Measurements from ENCODE around the gene SH2D1B. TPM values are rescaled to one million over a fixed set of nuclear protein-coding genes. Genes with fewer than 3 reads are reported as not detected.

Gene SH2D1B
- total and polyA plus RNA-seq, 9 of the 15 experiments (the other 6 are each of a cell fraction or from before 2014, with no cell fraction given) = 5.6 to 19.6 (median 9.7) TPM

DNA sequence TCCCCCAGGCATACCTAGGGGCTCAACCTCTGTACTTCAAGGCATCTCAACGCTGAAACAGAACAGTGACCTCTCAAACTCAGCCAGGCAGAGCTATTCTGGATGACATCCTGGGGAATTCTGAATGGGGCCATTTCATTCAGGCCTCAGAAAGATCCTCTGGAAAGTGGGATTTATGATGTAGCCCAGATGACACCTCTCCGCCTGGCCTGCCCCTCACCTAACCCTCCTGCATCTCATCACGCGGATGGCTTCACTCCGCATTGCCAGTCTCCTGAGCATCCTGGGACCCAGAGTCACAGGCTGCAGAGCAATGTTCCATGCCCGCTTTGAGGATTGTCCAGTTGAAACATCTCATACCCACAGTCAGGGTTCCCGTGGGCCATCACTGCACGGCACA is 36.5 kb downstream of the SH2D1B start (continued):
- TF ChIP-seq MITF (IDR thresholded peaks at IDR 0.05) (no peak), FOXK1 (CRISPR knock-in tag; IDR thresholded peaks at IDR 0.05; ENCODE audit: borderline replicate concordance) (no peak), MIER1 (IDR thresholded peaks at IDR 0.05; ENCODE audit: low read depth) (no peak), ZNF23 (CRISPR knock-in tag; IDR thresholded peaks at IDR 0.05) (no peak)

DNA sequence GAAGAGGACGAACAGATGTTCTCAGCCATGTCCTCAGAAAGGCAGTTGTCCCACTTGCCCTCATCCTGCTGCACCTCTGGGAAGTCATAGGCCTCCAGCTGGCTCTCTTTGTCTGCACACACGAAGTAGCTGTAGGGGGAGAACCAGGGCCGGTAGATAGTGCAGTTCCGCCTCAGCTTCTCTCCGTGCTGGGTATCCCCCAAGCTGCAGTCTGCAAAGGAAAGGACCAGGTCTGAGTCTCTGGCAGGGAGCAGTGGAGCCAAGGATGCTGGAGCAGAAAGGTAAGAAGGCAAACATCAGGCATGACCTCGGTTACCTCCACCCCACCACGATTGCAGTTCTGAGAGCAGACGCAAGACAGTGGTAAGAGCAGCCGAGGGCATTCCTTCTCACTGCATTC is 37.5 kb downstream of the SH2D1B start:
- no peaks in the 10 kb centered on the region for H3K36me3 ChIP-seq (ENCODE audit: control insufficient read depth, insufficient read depth, low read length)
- CTCF ChIA-PET (ENCODE audit: low intra/inter-chr PET ratio) = no interaction called here
- H3K27ac ChIP-seq (ENCODE audit: extremely low read depth, low read depth, low read length) = no peak overlapping the region
- no peaks in the 10 kb centered on the region for H4K20me1 ChIP-seq (replicated peaks; ENCODE audit: control insufficient read depth, insufficient read depth, low read length)
- intact Hi-C loops (cut with micrococcal nuclease) (loop anchor here (5.0 kb wide), 1 partner anchor 317 kb away; no protein-coding TSS in a partner anchor), in situ Hi-C loops (cut with MboI) (no loop called here)
- TF ChIP-seq HNRNPUL1 (IDR thresholded peaks at IDR 0.05; ENCODE audit: low read length) (no peak), SAFB2 (IDR thresholded peaks at IDR 0.05; ENCODE audit: borderline replicate concordance, low read depth, low read length, severe bottlenecking) (no peak), ARID3A (IDR thresholded peaks at IDR 0.05; ENCODE audit: borderline replicate concordance, low read depth, low read length) (no peak), TRIM28 (IDR thresholded peaks at IDR 0.05) (no peak)
- TF ChIP-seq, protein P1, sequence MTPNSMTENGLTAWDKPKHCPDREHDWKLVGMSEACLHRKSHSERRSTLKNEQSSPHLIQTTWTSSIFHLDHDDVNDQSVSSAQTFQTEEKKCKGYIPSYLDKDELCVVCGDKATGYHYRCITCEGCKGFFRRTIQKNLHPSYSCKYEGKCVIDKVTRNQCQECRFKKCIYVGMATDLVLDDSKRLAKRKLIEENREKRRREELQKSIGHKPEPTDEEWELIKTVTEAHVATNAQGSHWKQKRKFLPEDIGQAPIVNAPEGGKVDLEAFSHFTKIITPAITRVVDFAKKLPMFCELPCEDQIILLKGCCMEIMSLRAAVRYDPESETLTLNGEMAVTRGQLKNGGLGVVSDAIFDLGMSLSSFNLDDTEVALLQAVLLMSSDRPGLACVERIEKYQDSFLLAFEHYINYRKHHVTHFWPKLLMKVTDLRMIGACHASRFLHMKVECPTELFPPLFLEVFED (CRISPR knock-in tag; conservative IDR thresholded peaks at IDR 0.05) = no peak
- no peak overlapping the region for H3K4me2 ChIP-seq (ENCODE audit: insufficient read depth, low read length)
- FAIRE-seq (no peak), ATAC-seq (no peak), DNase-seq (ENCODE audit: extremely low read depth in 1 of 4, low spot score in 3 of 4) (no peak)
- no TSS peak for BruUV-seq (replicated peaks)
- H3K9me3 ChIP-seq (replicated peaks; ENCODE audit: control insufficient read depth, insufficient read depth, low read depth, low read length) = no peaks in the 10 kb centered on the region
- no peaks in the 10 kb centered on the region for H3K79me2 ChIP-seq (ENCODE audit: control insufficient read depth, insufficient read depth, low read length)
- WGBS (ENCODE audit: insufficient coverage, low coverage, missing lambda C conversion rate) = 55% methylated on average over 5 of the region's 9 CpGs
- H3K27me3 ChIP-seq (ENCODE audit: control insufficient read depth in 2 of 2, insufficient read depth in 2 of 2, low read length in 2 of 2) = no peaks in the 10 kb centered on the region
- H3K9ac ChIP-seq (ENCODE audit: insufficient read depth in 1 of 2, low read depth in 2 of 2, low read length in 2 of 2) = no peak overlapping the region; a peak in 1 of 4 replicates
- H3K9me1 ChIP-seq (ENCODE audit: control insufficient read depth, insufficient read depth, low read length) = no peaks in the 10 kb centered on the region
- H2AFZ ChIP-seq (ENCODE audit: low read depth, low read length) = no peak overlapping the region
- peaks cover 18 to 44% of the 10 kb centered on the region in 2 experiments for H3K4me1 ChIP-seq (replicated peaks in 1 of 2; ENCODE audit: control insufficient read depth in 2 of 2, insufficient read depth in 2 of 2, low read length in 2 of 2)
- POLR2A ChIA-PET = no interaction called here
- no peak overlapping the region for H3K4me3 ChIP-seq
